Activated CD4-positive, alpha-beta T cell treated with anti-CD3 and anti-CD28 coated beads, Interleukin-2, amount 50 U/mL, for 16 hours (primary cell): Measurements from ENCODE around the gene TLL2.

Experiments used
- DNase-seq: peaks from one replicate; pipeline ENCODE4 v3.0.0-alpha.2; 2020

Gene TLL2

DNA sequence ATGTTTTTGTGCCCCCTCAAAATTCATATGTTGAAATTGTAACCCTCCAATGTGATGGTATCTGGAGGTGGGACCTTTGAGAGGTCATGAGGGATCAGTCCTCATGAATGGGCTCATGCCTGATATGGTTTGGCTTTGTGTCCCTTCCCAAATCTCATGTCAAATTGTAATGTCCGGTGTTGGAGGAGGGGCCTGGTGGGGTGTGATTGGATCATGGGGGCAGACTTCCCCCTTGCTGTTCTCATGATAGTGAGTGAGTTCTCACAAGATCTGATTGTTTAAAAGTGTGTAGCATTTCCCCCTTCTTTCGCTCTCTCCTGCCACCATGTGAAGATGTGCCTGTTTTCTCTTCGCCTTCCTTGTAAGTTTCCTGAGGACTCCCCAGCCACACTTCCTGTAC lies 53.4 kb downstream of the TLL2 start:
- no peak for DNase-seq

- DNase-seq, result no peak
Observed at GRCh38 chr10:96457341-96457740, 56.4 kb downstream of the TLL2 start.

- no peak for DNase-seq
Observed at GRCh38 chr10:96456296-96456840, 57.4 kb downstream of the TLL2 start.

- DNase-seq, result no peak
Observed at GRCh38 chr10:96453856-96454583, 59.7 kb downstream of the TLL2 start.

GRCh38 chr10:96452494-96453153 lies 61.1 kb downstream of the TLL2 start:
- DNase-seq, result no peak

GRCh38 chr10:96450529-96451207 lies 63.1 kb downstream of the TLL2 start:
- DNase-seq, result no peak

DNA sequence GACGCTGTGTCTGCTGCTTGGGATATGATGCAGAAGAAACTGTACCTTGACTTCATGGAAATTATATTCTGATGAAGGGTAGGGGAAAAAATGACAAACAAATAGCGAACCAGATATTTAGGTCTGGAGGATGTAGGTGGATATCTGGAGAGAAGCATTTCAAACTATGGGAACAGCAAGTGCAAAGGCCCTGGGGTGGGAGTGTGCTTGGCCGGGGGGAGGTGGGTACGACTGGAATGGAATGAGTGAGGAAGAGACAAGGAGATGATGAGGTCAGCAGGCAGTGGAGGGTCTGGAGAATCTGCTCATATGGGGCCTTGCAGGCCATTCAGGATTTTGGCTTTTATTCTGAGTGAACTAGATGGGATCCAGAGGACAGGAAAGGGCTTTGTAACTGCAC lies 65.2 kb downstream of the TLL2 start:
- DNase-seq, result no peak

DNA sequence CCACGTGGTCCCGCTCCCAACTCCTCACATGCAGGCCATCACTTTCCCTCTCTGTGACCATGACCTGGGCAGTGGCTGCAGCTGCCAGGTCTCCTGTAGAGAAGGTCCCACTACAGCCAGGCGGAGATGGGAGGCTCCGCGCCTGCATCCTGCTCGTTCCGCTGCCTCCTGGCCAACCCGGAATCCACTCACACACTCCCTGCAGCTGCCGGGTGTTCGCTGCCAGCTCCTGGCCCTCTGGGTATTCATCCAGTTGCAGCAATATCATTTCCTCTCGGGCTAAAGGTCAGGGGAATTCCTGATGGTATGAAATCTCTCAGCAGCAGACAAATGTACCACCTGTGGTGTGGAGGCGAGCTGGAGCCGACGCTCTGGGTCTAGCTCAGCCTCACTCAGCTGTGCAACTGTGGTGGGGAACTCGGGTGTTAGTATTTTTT lies 65.7 kb downstream of the TLL2 start:
- DNase-seq, result no peak

DNA sequence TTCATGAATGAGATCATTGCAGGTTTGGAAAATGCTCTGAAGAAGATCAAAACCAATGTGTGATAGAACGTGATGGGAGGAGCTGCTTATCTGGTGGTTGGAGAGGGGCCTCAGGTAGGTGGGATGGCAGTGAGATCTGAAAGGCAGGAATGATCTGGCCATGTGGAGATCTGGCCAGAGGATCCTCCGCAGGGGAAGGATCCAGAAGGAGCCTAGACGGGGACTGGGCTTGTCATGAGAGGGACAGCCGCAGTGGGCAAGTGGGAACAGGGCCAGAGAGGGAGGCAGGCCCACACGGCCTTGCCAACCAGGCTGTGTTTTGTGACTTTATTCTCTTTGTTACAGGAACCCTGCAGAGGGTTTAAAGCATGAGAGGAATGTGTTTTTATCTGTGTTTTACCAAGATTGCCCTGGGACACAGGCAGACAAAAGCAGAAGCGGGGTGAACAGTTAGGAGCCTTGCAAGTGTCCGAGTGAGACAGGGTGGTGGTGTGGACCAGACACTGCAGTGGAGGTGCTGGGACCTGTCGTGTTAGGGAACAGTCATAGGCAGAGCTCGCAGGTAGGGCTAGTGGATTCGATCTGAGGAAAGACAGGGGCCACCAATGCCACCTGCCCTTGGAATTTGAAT lies 66.6 kb downstream of the TLL2 start:
- no peak for DNase-seq

GRCh38 chr10:96441987-96442643 lies 71.6 kb downstream of the TLL2 start:
- DNase-seq, result no peak

GRCh38 chr10:96441322-96441885 lies 72.3 kb downstream of the TLL2 start:
- DNase-seq, result no peak

DNA sequence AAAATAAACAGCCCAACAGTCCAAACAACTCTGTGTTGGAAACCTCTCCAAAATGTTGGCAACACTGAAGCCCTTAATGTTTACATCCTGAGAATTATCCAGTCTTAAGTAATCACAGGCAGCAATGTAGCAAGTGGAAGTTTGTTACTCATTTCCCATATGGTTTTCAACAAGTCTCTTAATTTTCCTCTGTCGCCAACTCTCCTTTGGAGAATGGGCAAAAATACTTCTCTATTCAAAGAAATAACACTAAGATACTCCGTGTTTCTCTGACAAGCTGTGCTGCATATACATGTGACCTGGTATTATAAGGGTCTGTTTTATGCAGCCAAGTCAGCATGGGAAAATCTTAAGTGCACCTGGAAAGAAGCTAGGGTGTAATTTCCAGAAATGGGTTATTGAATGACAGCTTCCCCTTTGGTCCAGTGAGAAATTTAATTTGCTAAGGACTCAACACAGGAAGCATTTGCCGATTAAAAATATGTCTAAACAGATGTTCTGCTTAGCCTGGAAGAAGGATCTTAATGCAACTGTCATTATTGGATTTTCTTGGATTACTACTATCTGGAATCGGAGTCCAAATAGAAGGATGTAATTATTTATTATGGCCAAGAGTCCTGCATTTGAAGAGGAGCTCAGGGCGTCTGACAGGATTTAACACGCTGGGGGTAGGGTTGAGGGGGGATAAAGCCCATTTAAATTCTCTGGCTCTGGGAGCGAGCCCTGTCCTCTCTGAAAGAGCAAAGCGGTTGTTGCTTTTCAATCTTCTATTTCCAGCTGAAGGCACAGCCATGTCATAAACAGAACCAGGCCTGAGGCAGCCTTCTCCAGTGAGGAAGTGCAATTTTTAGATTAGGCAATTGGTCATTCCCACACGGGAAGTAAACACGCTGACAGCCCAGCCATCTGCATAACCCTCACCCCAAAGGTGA lies 73.1 kb downstream of the TLL2 start:
- no peak for DNase-seq

DNA sequence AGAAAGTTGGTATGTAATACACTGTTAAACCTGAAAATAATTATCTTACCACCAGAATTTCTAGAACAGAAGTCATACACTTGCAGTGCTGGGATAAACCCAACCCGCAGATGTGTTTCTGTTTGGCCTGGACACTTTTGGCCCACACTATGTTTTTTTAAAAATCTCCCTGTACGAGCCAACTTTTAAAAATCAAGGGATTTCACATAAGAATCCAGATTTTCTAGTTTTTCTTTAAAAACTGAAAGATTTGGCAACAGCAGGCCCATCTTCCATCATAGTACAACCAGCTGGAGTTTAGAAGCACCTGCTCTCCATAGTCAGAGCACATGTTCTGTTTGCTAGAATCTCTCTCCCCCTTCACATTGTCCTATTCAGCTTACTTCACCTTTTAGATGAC lies 74.0 kb downstream of the TLL2 start:
- no peak for DNase-seq

GRCh38 chr10:96436035-96436434 lies 77.7 kb downstream of the TLL2 start:
- no peak for DNase-seq

GRCh38 chr10:96431211-96431970 lies 82.3 kb downstream of the TLL2 start:
- no peak for DNase-seq

DNA sequence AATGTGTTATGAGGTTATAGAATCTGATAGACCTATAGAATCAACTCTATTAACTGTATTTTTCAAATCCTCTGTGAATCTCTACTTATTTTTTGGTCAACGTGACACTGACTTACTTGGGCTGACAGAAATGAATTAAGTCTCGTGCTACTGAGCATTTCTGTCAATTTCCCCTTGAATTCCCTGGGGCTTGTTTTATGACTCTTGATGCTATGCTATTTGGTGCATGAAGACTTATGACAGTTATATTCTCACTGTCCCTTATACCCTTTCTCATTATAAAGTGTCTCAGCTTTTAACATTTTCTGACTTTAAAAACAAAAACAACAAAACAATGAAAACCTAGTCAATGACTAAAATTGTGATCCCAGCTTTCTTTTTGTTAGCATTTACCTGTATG lies 86.4 kb downstream of the TLL2 start:
- no peak for DNase-seq

DNA sequence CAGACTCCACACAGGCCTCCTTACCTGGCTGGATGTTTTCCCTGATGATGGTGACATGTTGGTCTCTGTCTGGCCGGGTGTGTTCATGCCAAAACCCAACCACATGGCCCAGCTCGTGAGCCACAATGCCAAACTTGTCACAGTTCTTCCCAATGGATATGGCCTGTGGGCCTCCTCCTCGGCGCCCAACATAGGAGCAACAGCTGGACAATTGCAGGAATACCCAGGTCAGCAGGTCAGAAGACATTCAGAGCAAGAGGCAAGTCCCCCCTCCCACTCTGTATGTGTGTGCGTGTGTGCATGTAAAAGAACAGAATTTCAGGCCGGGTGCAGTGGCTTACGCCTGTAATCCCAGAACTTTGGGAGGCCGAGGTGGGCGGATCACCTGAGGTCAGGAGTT lies 91.2 kb downstream of the TLL2 start:
- DNase-seq, result no peak

GRCh38 chr10:96421995-96422394 lies 91.7 kb downstream of the TLL2 start:
- no peak for DNase-seq

- no peak for DNase-seq
Observed at GRCh38 chr10:96420228-96421009, 93.3 kb downstream of the TLL2 start.

GRCh38 chr10:96419351-96419750 lies 94.4 kb downstream of the TLL2 start:
- DNase-seq, result no peak
